Stimulated activated CD8-positive, alpha-beta memory T cell treated with anti-CD3 and anti-CD28 coated beads, Interleukin-4, amount 100 ng/mL, for 4 hours (primary cell): ENCODE results near the gene ANKRD2.

Source experiments
- DNase-seq, 2 donors: peaks; one replicate each; pipeline ENCODE4 v3.0.0-alpha.2; 2020; ENCODE audit warnings: low read depth in 2 of 2, low spot score in 1 of 2

Gene ANKRD2

DNA sequence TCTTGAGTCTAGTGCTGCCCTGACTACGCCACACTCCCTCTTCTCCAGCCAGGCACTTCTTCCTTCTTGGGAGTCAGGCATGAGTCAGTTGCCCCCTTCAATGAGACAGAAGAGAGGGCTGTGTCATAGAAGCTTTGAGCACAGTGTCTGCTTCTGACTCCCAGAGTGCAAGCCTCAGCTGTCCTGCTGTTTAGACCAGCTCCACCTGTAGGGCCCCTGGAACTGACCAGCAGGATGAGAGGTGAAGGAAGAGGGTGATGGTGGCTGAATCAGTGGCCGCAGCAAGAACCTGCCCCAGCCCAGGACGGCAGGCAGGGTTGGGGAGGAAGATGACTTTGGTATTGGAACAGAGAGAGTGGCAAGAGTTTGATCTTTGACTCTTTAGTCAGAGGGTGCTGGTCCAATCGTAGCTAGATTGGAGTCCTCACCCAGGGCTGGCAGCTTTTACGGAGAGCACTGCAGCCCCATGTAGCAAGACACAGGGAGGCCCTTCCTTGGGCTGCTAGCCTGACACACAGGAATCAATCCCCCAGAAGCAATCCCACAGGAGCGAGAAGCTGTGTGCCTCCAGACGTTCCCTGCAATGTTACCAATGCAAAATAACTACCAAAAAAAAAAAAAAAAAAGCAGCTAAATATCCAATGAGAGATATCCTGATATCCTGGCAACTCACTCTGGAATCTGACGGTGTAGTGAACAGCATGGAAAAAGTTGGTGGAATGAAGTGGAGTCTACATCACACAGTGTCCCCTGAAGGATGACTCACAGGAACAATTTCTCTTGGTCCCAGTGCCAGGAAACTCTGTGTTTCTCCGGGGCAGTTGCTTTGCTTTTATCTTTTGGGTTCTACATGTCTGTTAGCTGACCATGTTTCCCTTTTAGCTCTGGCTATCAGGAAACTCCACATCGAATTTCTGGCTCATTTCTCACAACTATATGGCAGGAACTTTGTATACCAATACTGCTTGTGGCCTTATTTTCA, 23.8 kb downstream of the ANKRD2 start:
- no peak for DNase-seq

DNA sequence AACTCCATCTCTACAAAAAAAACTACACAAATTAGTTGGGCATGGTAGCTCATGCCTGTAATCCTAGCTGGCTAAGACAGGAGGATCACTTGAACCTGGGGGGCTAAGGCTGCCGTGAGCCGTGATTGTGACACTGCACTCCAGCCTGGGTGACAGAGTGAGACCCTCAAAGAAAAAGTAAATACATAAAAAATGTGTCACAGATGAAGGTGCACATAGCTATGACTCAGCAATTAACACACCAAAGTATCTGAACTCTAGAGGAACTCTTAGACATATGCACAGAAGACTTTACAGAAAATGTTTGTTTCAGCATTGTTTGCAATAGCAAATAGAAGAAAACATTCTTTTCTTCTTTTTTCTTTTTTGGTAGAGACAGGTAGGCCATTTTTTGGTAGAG, 25.2 kb downstream of the ANKRD2 start:
- no peak for DNase-seq

DNA sequence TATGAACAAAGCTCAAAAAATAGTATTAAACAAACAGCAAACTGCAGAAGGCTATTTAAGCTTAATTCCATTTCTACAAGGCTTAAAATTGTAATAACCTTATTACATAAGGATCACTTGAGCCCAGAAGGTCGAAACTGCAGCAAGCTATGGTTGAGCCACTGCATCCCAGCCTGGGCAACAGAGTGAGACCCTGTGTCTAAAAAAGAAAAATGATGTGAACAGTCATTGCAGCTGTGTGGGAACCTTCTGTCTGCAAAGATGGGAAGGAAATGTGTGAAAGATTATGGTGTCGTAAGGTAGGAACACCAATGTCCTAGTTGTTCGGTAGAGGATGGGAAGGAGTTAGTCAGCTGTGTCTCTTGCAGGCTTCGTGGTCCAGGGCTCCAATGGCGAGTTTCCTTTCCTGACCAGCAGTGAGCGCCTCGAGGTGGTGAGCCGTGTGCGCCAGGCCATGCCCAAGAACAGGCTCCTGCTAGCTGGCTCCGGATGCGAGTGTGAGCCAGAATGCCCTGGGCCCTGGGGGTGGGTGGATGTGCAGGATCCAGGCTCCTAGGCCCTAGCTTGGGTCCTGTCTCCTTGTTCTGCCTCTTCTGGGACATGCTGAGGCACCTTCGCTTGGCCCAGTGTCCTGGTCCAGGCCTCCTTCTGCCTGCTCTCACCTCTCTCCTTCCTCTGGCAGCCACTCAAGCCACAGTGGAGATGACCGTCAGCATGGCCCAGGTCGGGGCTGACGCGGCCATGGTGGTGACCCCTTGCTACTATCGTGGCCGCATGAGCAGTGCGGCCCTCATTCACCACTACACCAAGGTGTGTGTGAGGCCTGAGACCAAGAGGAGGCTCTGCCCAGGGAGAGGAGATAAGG, 26.1 kb downstream of the ANKRD2 start:
- DNase-seq: no peak

- no peak for DNase-seq
Observed at GRCh38 chr10:97599272-97599619, 26.7 kb downstream of the ANKRD2 start.

DNA sequence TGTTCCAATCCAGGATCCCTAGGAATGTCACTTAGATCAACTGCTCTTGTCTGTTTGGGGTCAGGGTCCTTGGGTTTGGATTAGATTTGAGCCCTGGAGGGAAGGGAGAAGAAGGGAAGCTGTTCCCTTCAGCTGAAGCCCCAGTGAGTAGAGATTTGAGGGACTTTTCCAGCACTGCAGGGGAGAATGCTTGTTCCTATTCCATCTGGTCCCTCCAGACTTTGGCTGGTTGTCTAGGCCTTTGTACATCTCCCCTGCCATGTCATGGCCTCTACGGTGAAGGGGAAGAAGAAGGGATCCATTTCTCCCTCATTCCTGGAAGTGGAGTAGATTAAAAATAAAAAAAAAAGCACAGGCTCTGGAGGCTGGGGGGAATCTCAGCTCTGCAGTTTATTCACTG, 28.0 kb downstream of the ANKRD2 start:
- no peak for DNase-seq

DNA sequence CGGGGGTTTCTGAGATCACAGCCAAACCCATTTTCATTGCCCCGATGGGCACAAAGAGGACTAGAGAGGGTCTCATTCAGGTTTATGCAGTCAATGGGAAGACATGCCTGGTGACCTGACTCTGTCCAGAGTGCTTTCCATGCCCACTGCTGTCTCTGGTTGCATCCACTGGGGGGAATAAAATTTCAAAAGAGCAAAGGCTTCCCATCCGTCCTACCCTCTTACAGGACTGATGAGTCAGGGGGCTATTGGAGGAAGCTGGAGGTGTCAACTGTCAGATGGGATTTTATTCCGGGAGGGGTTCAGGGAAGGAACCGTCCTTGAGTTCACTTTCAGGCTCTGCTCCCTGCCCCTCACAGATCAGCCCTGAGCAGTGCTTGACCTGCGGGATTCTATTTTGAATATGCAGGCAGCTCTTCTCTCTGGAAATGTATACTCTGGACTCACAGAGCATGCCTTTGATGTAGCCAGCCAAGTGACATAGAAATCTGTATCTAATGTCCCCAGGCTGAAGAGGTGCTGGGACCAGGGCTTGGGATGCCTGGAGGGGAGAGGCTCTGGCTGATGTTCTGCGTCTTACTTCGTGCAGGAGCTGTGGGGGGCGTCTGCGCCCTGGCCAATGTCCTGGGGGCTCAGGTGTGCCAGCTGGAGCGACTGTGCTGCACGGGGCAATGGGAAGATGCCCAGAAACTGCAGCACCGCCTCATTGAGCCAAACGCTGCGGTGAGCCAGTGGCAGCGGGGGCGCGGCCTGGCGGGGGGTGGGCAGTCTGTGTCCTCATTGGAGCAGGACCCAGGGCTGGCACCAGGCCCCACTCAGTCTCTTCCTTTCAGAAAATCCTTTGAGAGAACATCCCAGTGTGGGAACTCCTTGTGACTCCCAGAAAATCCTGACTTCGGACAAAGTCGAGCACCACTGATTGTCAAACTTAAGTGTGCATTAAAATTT, 29.0 kb downstream of the ANKRD2 start:
- DNase-seq: no peak

DNA sequence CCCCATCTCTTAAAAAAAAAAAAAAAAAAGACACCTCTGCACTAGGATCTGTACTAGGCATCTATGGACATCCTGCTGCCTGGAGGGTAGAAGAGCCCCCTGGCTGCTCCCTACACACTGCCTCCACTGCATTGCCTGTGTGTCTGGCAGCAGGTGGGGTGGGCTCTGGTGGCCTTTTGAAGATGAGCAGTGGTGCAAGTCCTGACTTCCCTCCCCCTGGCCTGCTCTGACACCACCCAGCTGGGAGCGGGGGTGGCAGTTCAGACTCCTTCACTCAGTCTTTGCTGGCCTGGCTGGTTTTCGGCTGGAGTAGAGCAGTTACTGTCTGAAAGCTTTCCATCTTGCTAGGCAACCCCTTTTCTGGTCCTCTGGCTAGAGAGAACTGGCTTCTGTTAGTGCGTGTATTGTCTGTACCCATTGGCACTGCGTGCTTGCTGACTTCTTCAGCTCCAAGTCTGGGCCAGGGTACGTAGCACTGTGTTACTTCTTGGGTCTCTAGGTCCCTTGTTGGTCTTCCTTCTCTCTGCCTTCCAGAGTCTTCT, 34.6 kb downstream of the ANKRD2 start:
- no peak for DNase-seq

- no peak for DNase-seq
Observed at GRCh38 chr10:97608991-97609561, 36.5 kb downstream of the ANKRD2 start.

DNA sequence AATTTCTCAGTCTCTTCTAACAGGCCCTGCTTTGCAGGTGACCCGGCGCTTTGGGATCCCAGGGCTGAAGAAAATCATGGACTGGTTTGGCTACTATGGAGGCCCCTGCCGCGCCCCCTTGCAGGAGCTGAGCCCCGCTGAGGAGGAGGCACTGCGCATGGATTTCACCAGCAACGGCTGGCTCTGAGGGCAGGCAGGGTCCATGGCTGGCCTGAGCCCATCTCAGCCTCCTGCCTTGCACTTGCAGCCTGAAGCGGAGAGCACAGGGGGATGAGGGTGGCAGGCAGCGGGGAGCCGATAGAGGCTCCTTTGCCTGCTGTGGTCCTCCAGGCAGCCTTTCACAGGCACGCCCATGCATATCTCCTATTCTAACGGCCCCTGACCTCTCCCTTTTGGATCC, 38.9 kb downstream of the ANKRD2 start:
- DNase-seq: no peak

GRCh38 chr10:97612386-97612785, 39.8 kb downstream of the ANKRD2 start:
- DNase-seq: no peak

DNA sequence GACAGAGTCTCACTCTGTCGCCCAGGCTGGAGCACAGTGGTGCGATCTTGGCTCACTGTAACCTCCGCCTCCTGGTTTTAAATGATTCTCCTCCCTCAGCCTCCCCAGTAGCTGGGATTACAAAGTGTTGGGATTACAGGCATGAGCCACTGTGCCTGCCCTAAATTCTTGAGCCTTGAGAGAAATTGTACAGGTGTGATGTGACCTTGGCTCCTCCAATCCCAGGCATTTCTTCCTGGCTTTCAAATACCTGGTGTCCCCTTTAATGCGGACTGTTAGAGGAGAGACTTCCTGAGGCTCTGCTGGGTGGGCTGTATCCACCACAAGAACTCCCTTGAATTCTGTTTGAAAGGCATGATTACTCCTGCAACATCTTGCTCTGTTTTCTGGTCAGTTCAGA, 45.7 kb downstream of the ANKRD2 start:
- DNase-seq: no peak

- DNase-seq: no peak
Observed at GRCh38 chr10:97618733-97619132, 46.2 kb downstream of the ANKRD2 start.

GRCh38 chr10:97623277-97623676, 50.7 kb downstream of the ANKRD2 start:
- DNase-seq: no peak

DNA sequence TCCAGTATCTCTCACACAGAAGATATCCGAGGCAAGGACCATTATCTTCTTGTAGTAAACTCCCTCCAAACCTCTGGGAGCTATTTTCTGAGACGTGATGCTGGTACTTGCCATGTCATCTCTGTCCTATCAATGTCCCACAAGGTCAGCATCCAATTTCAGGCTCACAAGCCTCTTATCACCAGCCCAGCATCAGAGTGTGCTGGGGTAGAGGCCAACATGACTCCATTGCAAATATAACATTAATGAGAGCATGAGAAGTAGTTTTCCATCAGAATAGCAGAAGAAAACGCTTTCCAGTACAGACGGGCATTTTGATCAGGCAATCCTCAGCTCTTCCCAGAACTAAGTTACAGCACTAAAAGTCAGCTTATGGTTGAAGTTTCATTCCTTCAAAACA, 55.2 kb downstream of the ANKRD2 start:
- no peak for DNase-seq

- DNase-seq: no peak
Observed at GRCh38 chr10:97628228-97628627, 55.6 kb downstream of the ANKRD2 start.

DNA sequence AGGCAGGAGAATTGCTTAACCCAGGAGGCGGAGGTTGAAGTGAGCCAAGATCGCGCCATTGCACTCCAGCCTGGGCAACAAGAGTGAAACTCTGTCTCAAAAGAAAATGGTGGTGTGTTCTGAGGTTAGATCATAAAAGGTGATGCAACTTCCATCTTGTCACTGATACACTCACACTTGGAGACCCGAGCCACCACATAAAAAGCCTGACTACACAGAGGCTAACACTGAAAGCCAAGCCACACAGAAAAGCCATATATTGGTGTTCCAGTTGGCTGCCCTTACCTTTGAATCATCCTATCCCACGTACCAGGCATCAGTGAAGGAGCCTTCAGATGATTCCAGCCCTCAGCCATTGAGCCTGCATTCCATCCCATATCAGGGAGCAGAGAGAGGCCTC, 56.7 kb downstream of the ANKRD2 start:
- no peak for DNase-seq

GRCh38 chr10:97631098-97631497, 58.5 kb downstream of the ANKRD2 start:
- no peak for DNase-seq

- DNase-seq: peak; percentile 68 to 78
Observed at GRCh38 chr10:97632949-97633884, 60.6 kb downstream of the ANKRD2 start, which contains the start of gene MORN4. Gene MORN4, minus strand, starts transcription at chr10:97633500. Its CDS starts 13,847 bp downstream, at chr10:97619653.
